HL-60 (cell line): ENCODE results near the gene KIF4B.

Source experiments
- DNase-seq, 2 experiments: peaks; one replicate each; pipeline ENCODE4 v3.0.0-alpha.2; 2010 to 2020; ENCODE audit warnings: low read depth in 1 of 2, low spot score in 1 of 2
- H3K27ac ChIP-seq: fragments of 250-450 bp; sonication (Bioruptor Pico); replicated peaks from 2 replicates; pipeline ENCODE4 v1.5.1; 2020; ENCODE audit warnings: mild to moderate bottlenecking, moderate library complexity
- H3K27me3 ChIP-seq: fragments of 250-450 bp; sonication (Bioruptor Pico); 2 replicates; pipeline ENCODE4 v1.5.1; 2021; ENCODE audit warnings: mild to moderate bottlenecking, moderate library complexity; ENCODE audit not compliant: insufficient read depth, poor library complexity, severe bottlenecking
- H3K4me3 ChIP-seq: replicated peaks from 2 replicates; pipeline ENCODE4 v1.5.1; 2011; ENCODE audit warnings: mild to moderate bottlenecking, control low read depth, low read length; ENCODE audit not compliant: insufficient read depth
- CTCF ChIP-seq: IDR thresholded peaks from one replicate; pipeline ENCODE4 v1.5.1; 2011; ENCODE audit warnings: low read length, control low read depth, inconsistent platforms; ENCODE audit not compliant: insufficient read depth
- GABPA ChIP-seq: IDR thresholded peaks from 2 replicates; pipeline ENCODE4 v1.6.1; 2012; ENCODE audit warnings: low read depth
- POLR2AphosphoS5 ChIP-seq: IDR thresholded peaks from 2 replicates; pipeline ENCODE4 v1.6.1; 2012; ENCODE audit warnings: low read depth
- REST ChIP-seq: IDR thresholded peaks from 2 replicates; pipeline ENCODE4 v1.6.1; 2012; ENCODE audit warnings: low read depth; ENCODE audit not compliant: insufficient replicate concordance
- SPI1 ChIP-seq: IDR thresholded peaks from 2 replicates; pipeline ENCODE4 v1.6.1; 2012; ENCODE audit warnings: low read depth, mild to moderate bottlenecking, borderline replicate concordance
- long read RNA-seq: library from polyadenylated mRNA; unstranded; transcript quantifications from one replicate; pipeline ENCODE4 v2.0.0, GENCODE V29; 2020

The KIF4B gene
- long read RNA-seq, result 0 reads

- H3K4me3 ChIP-seq, result no peak within 1 kb of the TSS
- no peak within 1 kb of the TSS for H3K27ac ChIP-seq
- H3K27me3 ChIP-seq, result peaks cover 6% of the 10 kb centered on the region
- DNase-seq, result no peak
- TF ChIP-seq GABPA (no peak), CTCF (no peak)
These were observed at the start of gene KIF4B for GRCh38 chr5:155013526-155013925. Gene KIF4B (plus strand): TSS chr5:155013755. CDS start chr5:155013860, 105 bp downstream.

- no peak overlapping the region for H3K4me3 ChIP-seq
- TF ChIP-seq CTCF (no peak), POLR2AphosphoS5 (no peak), GABPA (no peak), SPI1 (no peak), REST (no peak)
- DNase-seq, result no peak
- no peak overlapping the region for H3K27ac ChIP-seq
- no peaks in the 10 kb centered on the region for H3K27me3 ChIP-seq
These were observed 47.3 kb upstream of the KIF4B start for GRCh38 chr5:154966081-154966841.

GRCh38 chr5:154966874-154967273 lies 46.7 kb upstream of the KIF4B start:
- no peaks in the 10 kb centered on the region for H3K27me3 ChIP-seq
- no peak overlapping the region for H3K27ac ChIP-seq
- no peak for TF ChIP-seq REST
- TF ChIP-seq CTCF, result no peak
- no peak for TF ChIP-seq GABPA
- TF ChIP-seq SPI1, result no peak
- TF ChIP-seq POLR2AphosphoS5, result no peak
- H3K4me3 ChIP-seq, result no peak overlapping the region
- DNase-seq, result no peak
